ENCODE data around the gene MYMK. TPM values are rescaled to one million over a fixed set of nuclear protein-coding genes. Genes with fewer than 3 reads are reported as not detected.

The MYMK gene
- total and polyA plus RNA-seq, 2 of the 8 experiments (the other 6 are each of a cell fraction or from before 2014, with no cell fraction given), result not detected

GRCh38 chr9:133558191-133559126, 33.7 kb upstream of the MYMK start:
- Histone ChIP-seq H2BK120ac (replicated peaks; ENCODE audit: low read depth, low read length) (no peak overlapping the region), H2BK20ac (ENCODE audit: low read length) (no peak overlapping the region), H3K79me1 (ENCODE audit: low read depth, low read length) (no peaks in the 10 kb centered on the region; the same call in 1 of the 2 replicates), H3K18ac (ENCODE audit: extremely low read depth, low read length) (peak overlapping the region; percentile 79; the same call in 1 of the 2 replicates), H2BK12ac (ENCODE audit: low read depth, low read length) (no peak overlapping the region), H3K27ac (ENCODE audit: low read depth, low read length) (no peak overlapping the region), H3K36me3 (ENCODE audit: control insufficient read depth in 2 of 4, insufficient read depth in 4 of 4, low read length in 3 of 4) (no peaks in the 10 kb centered on the region), H4K5ac (ENCODE audit: insufficient read length, low read depth, low read length) (no peak overlapping the region), H4K8ac (ENCODE audit: extremely low read depth, insufficient read depth, low read length) (peak overlapping the region; percentile 75), H3K23me2 (ENCODE audit: low read depth, low read length) (no peaks in the 10 kb centered on the region), H3K9me3 (ENCODE audit: insufficient read depth in 2 of 2, low read depth in 1 of 2, low read length in 1 of 2) (no peaks in the 10 kb centered on the region), H3K14ac (ENCODE audit: insufficient read length) (no peak overlapping the region), H3K27me3 (replicated peaks in 1 of 4; ENCODE audit: control insufficient read depth in 3 of 4, extremely low read depth in 1 of 4, insufficient read depth in 3 of 4, low read length in 3 of 4) (no peaks in the 10 kb centered on the region; a peak in 1 of 7 replicates), H2BK15ac (ENCODE audit: low read length) (no peak overlapping the region), H3K4me1 (replicated peaks in 1 of 4; ENCODE audit: control insufficient read depth in 3 of 4, insufficient read depth in 4 of 4, low read length in 3 of 4) (peaks cover 9 to 17% (median 11%) of the 10 kb centered on the region in 4 experiments; a peak in 6 of 7 replicates), H2AK5ac (ENCODE audit: low read depth, low read length) (no peak overlapping the region), H3K23ac (ENCODE audit: insufficient read length) (no peak overlapping the region), H3K4ac (replicated peaks; ENCODE audit: insufficient read length, low read depth, low read length) (peak overlapping the region; percentile 57), H3K56ac (replicated peaks; ENCODE audit: insufficient read length, low read depth, low read length) (no peak overlapping the region), H4K91ac (replicated peaks; ENCODE audit: insufficient read length, low read length) (peak overlapping the region; percentile 47), H2BK5ac (ENCODE audit: low read depth, low read length) (no peak overlapping the region; the same call in 1 of the 2 replicates), H3K4me3 (ENCODE audit: extremely low read depth in 1 of 4, insufficient read depth in 2 of 4, low read depth in 3 of 4, low read length in 4 of 4) (no peak overlapping the region), H3K79me2 (ENCODE audit: control insufficient read depth in 1 of 2, insufficient read depth in 2 of 2, low read length in 2 of 2) (no peaks in the 10 kb centered on the region), H3K9ac (replicated peaks in 1 of 4; ENCODE audit: extremely low read depth in 1 of 4, low read depth in 3 of 4, low read length in 3 of 4) (no peak overlapping the region), H2AFZ (ENCODE audit: low read length) (no peak overlapping the region), H4K20me1 (replicated peaks in 1 of 2; ENCODE audit: control insufficient read depth in 1 of 2, insufficient read depth in 2 of 2, low read length in 2 of 2) (peaks cover 0 to 1% of the 10 kb centered on the region in 2 experiments), H3K4me2 (ENCODE audit: insufficient read depth in 1 of 2, low read depth in 2 of 2, low read length in 2 of 2) (peak overlapping the region in 1 of 2 experiments; percentile 7; a peak in 1 of 4 replicates)
- DNase-seq (ENCODE audit: low read depth in 1 of 2, low spot score in 2 of 2) (no peak), FAIRE-seq (peak; percentile 57)
- ChIA-PET CTCF (ENCODE audit: partially characterized antibody) (interaction anchor here (0.6 to 4.6 kb wide), 11 partner anchors 18 to 456 kb away, joined by 3 to 26 read pairs (median 3); partner anchors contain the start of gene ADAMTSL2), POLR2A (ENCODE audit: partially characterized antibody) (interaction anchor here (1.3 to 1.6 kb wide), 3 partner anchors 12 to 22 kb away, joined by 3 to 4 read pairs (median 3); no protein-coding TSS in a partner anchor)
- 62% methylated on average over 31 of the region's 31 CpGs; no CpG with 5 or more reads in 1 of the 2 experiments for WGBS, 2 experiments (ENCODE audit: extremely low coverage in 1 of 2, insufficient coverage in 1 of 2, insufficient read length in 1 of 2, insufficient replicate concordance in 2 of 2, low coverage in 1 of 2, low lambda C conversion rate in 2 of 2, missing lambda C conversion rate in 1 of 2)
- TF ChIP-seq MAFK (IDR thresholded peaks at IDR 0.05; ENCODE audit: low read depth, low read length), result peak; percentile 30; the same call in 1 of the 2 replicates
- TF ChIP-seq BCL11A (IDR thresholded peaks at IDR 0.05; ENCODE audit: low read depth in 2 of 2, low read length in 2 of 2), result no peak
- no peak for TF ChIP-seq POLR2AphosphoS5 (IDR thresholded peaks at IDR 0.05; ENCODE audit: low read depth, low read length)
- TF ChIP-seq SIRT6 (IDR thresholded peaks at IDR 0.05; ENCODE audit: low read length), result no peak
- no peak for TF ChIP-seq POU5F1 (IDR thresholded peaks at IDR 0.05; ENCODE audit: low read depth, low read length)
- TF ChIP-seq SIX5 (IDR thresholded peaks at IDR 0.05; ENCODE audit: low read depth, low read length), result no peak
- no peak for TF ChIP-seq NRF1 (IDR thresholded peaks at IDR 0.05; ENCODE audit: low read depth, low read length)
- TF ChIP-seq TAF7 (optimal IDR thresholded peaks at IDR 0.05; ENCODE audit: borderline replicate concordance, low read depth, low read length), result no peak
- TF ChIP-seq ATF3 (IDR thresholded peaks at IDR 0.05; ENCODE audit: insufficient read depth, low read depth, low read length), result 0 out of 2 replicates have a peak, but pooled peaks have one; percentile 43
- peak; percentile 49 for TF ChIP-seq MAX (IDR thresholded peaks at IDR 0.05)
- no peak for TF ChIP-seq TBP (IDR thresholded peaks at IDR 0.05; ENCODE audit: low read depth, low read length)
